ENCODE results near the gene BEAN1. TPM values are rescaled to one million over a fixed set of nuclear protein-coding genes. Genes with fewer than 3 reads are reported as not detected.

The BEAN1 gene
- total RNA-seq, 1 experiment from 2014 or later, result 0.24 TPM

GRCh38 chr16:66491716-66492064 is 64.6 kb downstream of the BEAN1 start:
- no peaks in the 10 kb centered on the region for H3K23me2 ChIP-seq (ENCODE audit: insufficient read length, low read depth, low read length, poor library complexity, severe bottlenecking)
- H3K27ac ChIP-seq (ENCODE audit: insufficient read length, low read depth, low read length), result no peak overlapping the region
- Mint-ChIP-seq H3K4me3 (no peak overlapping the region), H3K9me3 (peaks cover 16 to 19% of the 10 kb centered on the region in 2 experiments), H3K4me1 (peaks cover 3 to 7% of the 10 kb centered on the region in 2 experiments), H3K27me3 (ENCODE audit: low read depth) (peaks cover 8% of the 10 kb centered on the region), H3K36me3 (ENCODE audit: insufficient read depth in 1 of 3, low read depth in 3 of 3) (peaks cover 3 to 17% (median 7%) of the 10 kb centered on the region in 3 experiments; a peak in 5 of 7 replicates), H3K27ac (no peak overlapping the region; a peak in 1 of 7 replicates)
- H2AK5ac ChIP-seq (ENCODE audit: insufficient read length, low read length), result no peak overlapping the region
- H3K9me3 ChIP-seq (ENCODE audit: control insufficient read depth, low read depth, low read length), result no peaks in the 10 kb centered on the region
- no CpG with 5 or more reads among the region's 7 CpGs for WGBS (ENCODE audit: extremely low coverage, insufficient read length, low lambda C conversion rate)
- no peaks in the 10 kb centered on the region for H3K27me3 ChIP-seq (ENCODE audit: insufficient read depth, low read length)
- no peak for DNase-seq
- no peak overlapping the region for H3K18ac ChIP-seq (ENCODE audit: insufficient read length, low read depth, low read length)
- no peak for TF ChIP-seq CTCF (conservative IDR thresholded peaks at IDR 0.05)
- no peak overlapping the region for H3K4ac ChIP-seq (ENCODE audit: low read depth, low read length)
- H3K4me2 ChIP-seq (ENCODE audit: insufficient read depth, insufficient read length, low read length), result no peak overlapping the region
- H4K8ac ChIP-seq (replicated peaks; ENCODE audit: insufficient read length, low read depth, low read length), result no peak overlapping the region
- no peak overlapping the region for H2BK5ac ChIP-seq (ENCODE audit: insufficient read length, low read length)
- H2BK15ac ChIP-seq (ENCODE audit: low read depth, low read length), result no peak overlapping the region
- no peak overlapping the region for H4K5ac ChIP-seq (ENCODE audit: insufficient read length, low read depth, low read length)
- H3K79me1 ChIP-seq (ENCODE audit: insufficient read depth, low read depth, low read length, poor library complexity, severe bottlenecking), result no peaks in the 10 kb centered on the region
- no peak overlapping the region for H2BK12ac ChIP-seq (ENCODE audit: insufficient read length, low read depth, low read length)
- no peak overlapping the region for H3K56ac ChIP-seq (ENCODE audit: insufficient read length, low read depth, low read length)
- no peak overlapping the region for H2AFZ ChIP-seq (ENCODE audit: low read length)
- no peak overlapping the region for H3T11ph ChIP-seq (ENCODE audit: low read length)
- no peak overlapping the region for H2BK20ac ChIP-seq (ENCODE audit: low read depth, low read length, poor library complexity, severe bottlenecking)
- no peak overlapping the region for H3K23ac ChIP-seq (ENCODE audit: insufficient read length, low read depth, low read length)
- no peak overlapping the region for H2BK120ac ChIP-seq (ENCODE audit: low read depth, low read length, poor library complexity, severe bottlenecking)
- H3K14ac ChIP-seq (ENCODE audit: insufficient read depth, low read length), result no peak overlapping the region
- no peak overlapping the region for H4K91ac ChIP-seq (ENCODE audit: insufficient read length, low read depth, low read length)
- no peaks in the 10 kb centered on the region for H4K20me1 ChIP-seq (ENCODE audit: control insufficient read depth, insufficient read depth, insufficient read length)
- no peak overlapping the region for H3K9ac ChIP-seq (ENCODE audit: extremely low read depth, insufficient read length, low read length)
- H3K4me1 ChIP-seq (ENCODE audit: insufficient read depth, low read length), result no peaks in the 10 kb centered on the region
- H3K79me2 ChIP-seq (ENCODE audit: insufficient read depth, low read length), result no peaks in the 10 kb centered on the region
